ENCODE results near the gene MYOM3.

DNA sequence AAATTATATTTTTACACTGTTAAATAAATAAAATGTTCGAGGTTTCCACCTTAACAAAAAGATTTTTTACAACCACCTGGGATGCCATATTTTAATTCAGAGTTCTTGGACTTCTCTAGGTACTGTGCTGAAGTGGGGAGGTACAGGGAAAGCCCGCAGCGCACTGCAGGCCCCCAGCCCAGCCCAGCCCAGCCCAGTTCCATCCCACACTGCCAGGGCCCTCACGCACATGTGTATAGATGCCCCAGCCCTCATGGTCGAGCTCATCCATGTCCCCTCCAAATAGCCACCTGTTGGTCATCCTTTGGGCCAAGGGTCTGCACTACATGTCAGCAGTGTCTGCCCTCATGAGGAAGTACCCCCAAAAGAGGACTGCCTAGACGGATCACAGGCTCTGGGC is 11.7 kb upstream of the MYOM3 start:
- TF ChIP-seq, protein P1, sequence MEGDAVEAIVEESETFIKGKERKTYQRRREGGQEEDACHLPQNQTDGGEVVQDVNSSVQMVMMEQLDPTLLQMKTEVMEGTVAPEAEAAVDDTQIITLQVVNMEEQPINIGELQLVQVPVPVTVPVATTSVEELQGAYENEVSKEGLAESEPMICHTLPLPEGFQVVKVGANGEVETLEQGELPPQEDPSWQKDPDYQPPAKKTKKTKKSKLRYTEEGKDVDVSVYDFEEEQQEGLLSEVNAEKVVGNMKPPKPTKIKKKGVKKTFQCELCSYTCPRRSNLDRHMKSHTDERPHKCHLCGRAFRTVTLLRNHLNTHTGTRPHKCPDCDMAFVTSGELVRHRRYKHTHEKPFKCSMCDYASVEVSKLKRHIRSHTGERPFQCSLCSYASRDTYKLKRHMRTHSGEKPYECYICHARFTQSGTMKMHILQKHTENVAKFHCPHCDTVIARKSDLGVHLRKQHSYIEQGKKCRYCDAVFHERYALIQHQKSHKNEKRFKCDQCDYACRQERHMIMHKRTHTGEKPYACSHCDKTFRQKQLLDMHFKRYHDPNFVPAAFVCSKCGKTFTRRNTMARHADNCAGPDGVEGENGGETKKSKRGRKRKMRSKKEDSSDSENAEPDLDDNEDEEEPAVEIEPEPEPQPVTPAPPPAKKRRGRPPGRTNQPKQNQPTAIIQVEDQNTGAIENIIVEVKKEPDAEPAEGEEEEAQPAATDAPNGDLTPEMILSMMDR (conservative IDR thresholded peaks at IDR 0.05; ENCODE audit: low read depth, low read length) = no peak
- no peak for TF ChIP-seq EZH2phosphoT487 (IDR thresholded peaks at IDR 0.05; ENCODE audit: borderline replicate concordance, low read length)

All from PC-3 (cell line).